Endothelial cell of umbilical vein (primary cell): ENCODE data around the gene SIM2.

Source experiments
- CTCF ChIP-seq, 2 donors: IDR thresholded peaks; 1 replicate in 1 of 2; 2 replicates in 1 of 2; pipeline ENCODE4 v1.5.1; 2011; ENCODE audit warnings: low read length in 2 of 2, mild to moderate bottlenecking in 2 of 2, moderate library complexity in 2 of 2, control low read depth in 1 of 2, inconsistent platforms in 1 of 2, low read depth in 1 of 2; ENCODE audit not compliant: insufficient read depth in 1 of 2; ENCODE audit errors: extremely low read depth in 1 of 2
- JUN ChIP-seq: IDR thresholded peaks from 2 replicates; pipeline ENCODE4 v1.6.1; 2011; ENCODE audit warnings: borderline replicate concordance, low read depth; ENCODE audit not compliant: insufficient read length, insufficient read depth
- MAX ChIP-seq: IDR thresholded peaks from 2 replicates; pipeline ENCODE4 v1.6.1; 2011; ENCODE audit not compliant: insufficient read depth, insufficient read length
- MYC ChIP-seq: IDR thresholded peaks from one replicate; pipeline ENCODE4 v1.6.1; 2011; ENCODE audit warnings: mild to moderate bottlenecking, low read depth, low read length
- POLR2A ChIP-seq: IDR thresholded peaks from 2 replicates; pipeline ENCODE4 v1.6.1; 2012; ENCODE audit warnings: low read depth, mild to moderate bottlenecking, control low read depth, low read length
- POLR2AphosphoS5 ChIP-seq: IDR thresholded peaks from 2 replicates; pipeline ENCODE4 v1.6.1; 2012; ENCODE audit warnings: low read depth, mild to moderate bottlenecking, control low read depth, low read length, moderate library complexity; ENCODE audit not compliant: insufficient read depth

- TF ChIP-seq JUN (no peak), CTCF (IDR thresholded peaks at IDR 0.05; ENCODE audit: extremely low read depth in 1 of 2, insufficient read depth in 1 of 2, low read depth in 1 of 2, low read length in 2 of 2) (no peak), POLR2A (no peak), MAX (no peak), POLR2AphosphoS5 (no peak), MYC (no peak)
Measured at GRCh38 chr21:36688324-36688723, 10.6 kb upstream of the SIM2 start.
